ENCODE measurements around the gene EDEM3.
"Not testable (repeated sequence)": the region's sequence is repeated elsewhere in the genome, so short reads cannot be mapped to it uniquely, and the experiment has no call there.

Gene EDEM3

GRCh38 chr1:184769241-184769640 is 14.6 kb upstream of the EDEM3 start:
- DNase-seq: no peak

- no peak for DNase-seq
Measured at GRCh38 chr1:184768467-184768866, 13.8 kb upstream of the EDEM3 start.

- DNase-seq: no peak
Measured at GRCh38 chr1:184767591-184767990, 12.9 kb upstream of the EDEM3 start.

- DNase-seq: no peak
Measured at GRCh38 chr1:184764483-184764882, 9.8 kb upstream of the EDEM3 start.

GRCh38 chr1:184763520-184763919 is 8.9 kb upstream of the EDEM3 start:
- not testable (repeated sequence) for DNase-seq

- no peak for DNase-seq
Measured at GRCh38 chr1:184761969-184762485, 7.4 kb upstream of the EDEM3 start.

- DNase-seq: no peak
Measured at GRCh38 chr1:184759651-184760050, 5.0 kb upstream of the EDEM3 start.

- DNase-seq: no peak
Measured at GRCh38 chr1:184759112-184759511, 4.5 kb upstream of the EDEM3 start.

GRCh38 chr1:184757891-184758290 is 3.2 kb upstream of the EDEM3 start:
- DNase-seq: no peak

GRCh38 chr1:184757406-184757805 is 2.7 kb upstream of the EDEM3 start:
- no peak for DNase-seq

- DNase-seq: no peak
Measured at GRCh38 chr1:184755226-184756065, 788 bp upstream of the EDEM3 start.

GRCh38 chr1:184753608-184754475 is 816 bp downstream of the EDEM3 start:
- DNase-seq: no peak

GRCh38 chr1:184753117-184753516 is 1.5 kb downstream of the EDEM3 start:
- no peak for DNase-seq

- no peak for DNase-seq
Measured at GRCh38 chr1:184752656-184753055, 2.0 kb downstream of the EDEM3 start.

GRCh38 chr1:184748740-184749139 is 5.9 kb downstream of the EDEM3 start:
- DNase-seq: no peak

GRCh38 chr1:184747089-184747955 is 7.3 kb downstream of the EDEM3 start:
- no peak for DNase-seq

- DNase-seq: no peak
Measured at GRCh38 chr1:184745929-184746638, 8.6 kb downstream of the EDEM3 start.

- no peak for DNase-seq
Measured at GRCh38 chr1:184745110-184745509, 9.5 kb downstream of the EDEM3 start.

GRCh38 chr1:184743062-184743756 is 11.4 kb downstream of the EDEM3 start:
- DNase-seq: no peak

- DNase-seq: no peak
Measured at GRCh38 chr1:184740344-184740743, 14.3 kb downstream of the EDEM3 start.

GRCh38 chr1:184739796-184740195 is 14.9 kb downstream of the EDEM3 start:
- no peak for DNase-seq
